NCI-H1048 (cell line): ENCODE results near the gene SDS.

Source experiments
- DNase-seq: peaks from one replicate; lab custom pipeline; 2025; lab: John Stamatoyannopoulos, UW

The SDS gene

GRCh38 chr12:113347107-113347506 lies 56.6 kb downstream of the SDS start:
- no peak for DNase-seq

- no peak for DNase-seq
These were observed 57.3 kb downstream of the SDS start for GRCh38 chr12:113346353-113346752.

- no peak for DNase-seq
These were observed 58.4 kb downstream of the SDS start for GRCh38 chr12:113345318-113345717.
